Heart right ventricle (tissue), 16 donors: ENCODE measurements around the gene SEZ6. TPM values are rescaled to one million over a fixed set of nuclear protein-coding genes. Genes with fewer than 3 reads are reported as not detected.

ENCODE experiments used
- ATAC-seq, 8 donors: fragments of 200-7000 bp; cut with Tn5 transposase; one replicate each; pipeline ENCODE4 v1.9.1; 2020; ENCODE audit warnings: mild to moderate bottlenecking in 8 of 8, moderate library complexity in 8 of 8, moderate number of reproducible peaks in 1 of 8
- DNase-seq, 2 donors: peaks; one replicate each; pipeline ENCODE4 v3.0.0-alpha.2; 2020
- H3K27ac ChIP-seq, 10 donors: fragments of 200-600 bp; sonication (generic) in 2 of 10; one replicate each; pipeline versions ENCODE4 v1.5.0 to v1.8.0; 2020 to 2022; ENCODE audit warnings: mild to moderate bottlenecking in 3 of 10
- H3K27me3 ChIP-seq, 7 donors: fragments of 200-600 bp; one replicate each; pipeline ENCODE4 v1.8.0; 2021 to 2022; ENCODE audit warnings: mild to moderate bottlenecking in 2 of 7
- H3K36me3 ChIP-seq, 9 donors: fragments of 200-600 bp; sonication (generic) in 1 of 9; one replicate each; pipeline versions ENCODE4 v1.5.0 to v1.8.0; 2020 to 2022; ENCODE audit warnings: mild to moderate bottlenecking in 2 of 9
- H3K4me1 ChIP-seq, 9 donors: fragments of 200-600 bp; sonication (generic) in 1 of 9; one replicate each; pipeline versions ENCODE4 v1.5.0 to v1.8.0; 2020 to 2022; ENCODE audit warnings: mild to moderate bottlenecking in 4 of 9
- H3K4me3 ChIP-seq, 10 donors: fragments of 200-600 bp; sonication (generic) in 2 of 10; one replicate each; pipeline versions ENCODE4 v1.5.0 to v1.8.0; 2020 to 2022; ENCODE audit warnings: mild to moderate bottlenecking in 7 of 10, moderate library complexity in 2 of 10
- H3K9me3 ChIP-seq, 11 donors: fragments of 200-600 bp in 10 of 11; sonication (generic) in 2 of 11; one replicate each; pipeline versions ENCODE4 v1.5.0 to v1.8.0; 2013 to 2022; ENCODE audit warnings: mild to moderate bottlenecking in 2 of 11, control low read depth in 1 of 11, moderate library complexity in 1 of 11
- WGBS, 2 donors: extraction: QIAGEN DNeasy Blood & Tissue Kit; methylation state at CpG; one replicate each; pipeline ENCODE4 v1.1.7; 2013; ENCODE audit warnings: inconsistent platforms in 1 of 2; 5-methylcytosine and 5-hydroxymethylcytosine counted together
- intact Hi-C, 10 donors: fragments of 100-400 bp; cut with DNase I; formaldehyde crosslinking; loops; one replicate each; pipeline versions ENCODE4 v1.11.1 to v1.14.2; 2022
- polyA plus RNA-seq, 2 donors: library from polyadenylated mRNA; stranded (reverse); fragments of 200-250 nt; gene quantifications; one replicate each; pipeline ENCODE4 v1.2.3, GENCODE V29; 2013
- total RNA-seq, 10 donors: library from RNA; stranded (reverse); fragmentation: NEBNext Ultra II Directional in 3 of 10; extraction: Animal tissue kit (Norgen Biotek cat#: 25700) in 3 of 10; gene quantifications; one replicate each; pipeline versions ENCODE4 v1.2.1 to v1.2.4, GENCODE V29; 2021 to 2023
- TF ChIP-seq, protein P1 (sequence below), 9 donors: fragments of 200-600 bp; sonication (generic) in 2 of 9; IDR thresholded peaks; one replicate each; pipeline versions ENCODE4 v1.5.0 to v1.8.0; 2021 to 2022; ENCODE audit warnings: antibody characterized with exemption in 9 of 9, mild to moderate bottlenecking in 5 of 9, moderate library complexity in 1 of 9
- donor health status: Arrhythmogenic right ventricular cardiomyopathy.
- donor health status: ischemic (EF 13 %, LVEDD 7.1; RV severe dilation, severe dysfunction).
- donor health status: healthy with polysubstance abuse.
- donor health status: DM: no; HTN: yes; CAD: no.
- donor health status: DM: no; HTN: no; CAD: no.
- donor health status: ischemic (EF 25% LVEDD 6.9; RV normal size, moderate dysfunction).
- donor health status: ischemic (EF 25% LVEDD 5.7; RV mildly dilated, moderate dysfunction).
- donor health status: healthy.
- donor health status: DM: yes; HTN: yes; CAD: no.
- donor health status: Ischemic cardiomyopathy.
- donor health status: ischemic (EF 35%, LVEDD 5.7; RV mildly dilated, moderate dysfunction).
- donor health status: nonischemic (EF 11% LVEDD 7.7; RV severe dilation, severe dysfunction).
- donor health status: DM: yes; HTN: yes; CAD: no.
- donor health status: PGD.
- donor health status: ischemic (EF 29% LVEDD 5.4; RV normal size, mild dysfunction).
- donor health status: nonischemic (EF 23%, LVEDD 6.1; RV moderate dilation, normal function).

The SEZ6 gene
- total and polyA plus RNA-seq, 12 donors = not detected

GRCh38 chr17:29010586-29010985, 4.8 kb upstream of the SEZ6 start:
- Histone ChIP-seq H3K4me3 (no peak overlapping the region), H3K4me1 (peaks cover 0 to 8% (median 0%) of the 10 kb centered on the region in 9 donors), H3K36me3 (no peaks in the 10 kb centered on the region), H3K9me3 (no peaks in the 10 kb centered on the region), H3K27me3 (peaks cover 2 to 38% (median 28%) of the 10 kb centered on the region in 7 donors), H3K27ac (no peak overlapping the region)
- DNase-seq (no peak), ATAC-seq (no peak)
- TF ChIP-seq, protein P1, sequence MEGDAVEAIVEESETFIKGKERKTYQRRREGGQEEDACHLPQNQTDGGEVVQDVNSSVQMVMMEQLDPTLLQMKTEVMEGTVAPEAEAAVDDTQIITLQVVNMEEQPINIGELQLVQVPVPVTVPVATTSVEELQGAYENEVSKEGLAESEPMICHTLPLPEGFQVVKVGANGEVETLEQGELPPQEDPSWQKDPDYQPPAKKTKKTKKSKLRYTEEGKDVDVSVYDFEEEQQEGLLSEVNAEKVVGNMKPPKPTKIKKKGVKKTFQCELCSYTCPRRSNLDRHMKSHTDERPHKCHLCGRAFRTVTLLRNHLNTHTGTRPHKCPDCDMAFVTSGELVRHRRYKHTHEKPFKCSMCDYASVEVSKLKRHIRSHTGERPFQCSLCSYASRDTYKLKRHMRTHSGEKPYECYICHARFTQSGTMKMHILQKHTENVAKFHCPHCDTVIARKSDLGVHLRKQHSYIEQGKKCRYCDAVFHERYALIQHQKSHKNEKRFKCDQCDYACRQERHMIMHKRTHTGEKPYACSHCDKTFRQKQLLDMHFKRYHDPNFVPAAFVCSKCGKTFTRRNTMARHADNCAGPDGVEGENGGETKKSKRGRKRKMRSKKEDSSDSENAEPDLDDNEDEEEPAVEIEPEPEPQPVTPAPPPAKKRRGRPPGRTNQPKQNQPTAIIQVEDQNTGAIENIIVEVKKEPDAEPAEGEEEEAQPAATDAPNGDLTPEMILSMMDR (IDR thresholded peaks at IDR 0.05) = no peak
- intact Hi-C loops = loop anchor here in 1 of 10 donors (10.0 kb wide), 1 partner anchor 54 kb away; no protein-coding TSS in a partner anchor
- 78% methylated on average over 7 of the region's 7 CpGs for WGBS, 2 donors

- Histone ChIP-seq H3K4me3 (no peak overlapping the region), H3K27ac (no peak overlapping the region), H3K36me3 (no peaks in the 10 kb centered on the region), H3K4me1 (peaks cover 0 to 8% (median 0%) of the 10 kb centered on the region in 9 donors), H3K9me3 (no peaks in the 10 kb centered on the region), H3K27me3 (peaks cover 4 to 43% (median 33%) of the 10 kb centered on the region in 7 donors)
- TF ChIP-seq, protein P1 (IDR thresholded peaks at IDR 0.05) = no peak
- WGBS, 2 donors = 47 to 49% methylated on average over 3 of the region's 3 CpGs
- no peak for ATAC-seq
- no peak for DNase-seq
- intact Hi-C loops = loop anchor here in 1 of 10 donors (10.0 kb wide), 1 partner anchor 55 kb away; no protein-coding TSS in a partner anchor
Observed at GRCh38 chr17:29010129-29010528, 4.3 kb upstream of the SEZ6 start.

GRCh38 chr17:29008591-29008990, 2.8 kb upstream of the SEZ6 start:
- WGBS, 2 donors = 80 to 82% methylated on average over 3 of the region's 3 CpGs
- peaks cover 4 to 56% (median 48%) of the 10 kb centered on the region in 7 donors for H3K27me3 ChIP-seq
- no peak for DNase-seq
- H3K9me3 ChIP-seq = no peaks in the 10 kb centered on the region
- H3K36me3 ChIP-seq = no peaks in the 10 kb centered on the region
- no peak for ATAC-seq
- TF ChIP-seq, protein P1 (IDR thresholded peaks at IDR 0.05) = no peak
- intact Hi-C loops = no loop called here
- peaks cover 0 to 8% (median 0%) of the 10 kb centered on the region in 9 donors for H3K4me1 ChIP-seq
- no peak overlapping the region for H3K4me3 ChIP-seq
- H3K27ac ChIP-seq = no peak overlapping the region

GRCh38 chr17:29007860-29008455, 2.1 kb upstream of the SEZ6 start:
- peaks cover 0 to 8% (median 0%) of the 10 kb centered on the region in 9 donors for H3K4me1 ChIP-seq
- no peaks in the 10 kb centered on the region for H3K36me3 ChIP-seq
- no peak overlapping the region for H3K4me3 ChIP-seq
- ATAC-seq (no peak), DNase-seq (no peak)
- intact Hi-C loops = no loop called here
- no peak overlapping the region for H3K27ac ChIP-seq
- TF ChIP-seq, protein P1 (IDR thresholded peaks at IDR 0.05) = no peak
- WGBS, 2 donors = 46 to 69% methylated on average over 2 of the region's 2 CpGs
- H3K27me3 ChIP-seq = peaks cover 4 to 62% (median 54%) of the 10 kb centered on the region in 7 donors
- H3K9me3 ChIP-seq = no peaks in the 10 kb centered on the region
